ENCODE data around the gene MSS51.

The MSS51 gene

GRCh38 chr10:73448384-73448783, 15.0 kb upstream of the MSS51 start:
- peaks cover 7% of the 10 kb centered on the region for H3K36me3 ChIP-seq (replicated peaks)
- no peak for DNase-seq
- no peaks in the 10 kb centered on the region for H3K27me3 ChIP-seq (replicated peaks)
- H3K27ac ChIP-seq = no peak overlapping the region
- no peak overlapping the region for H3K4me3 ChIP-seq (ENCODE audit: low read depth, low read length)
- no peak for TF ChIP-seq CTCF (IDR thresholded peaks at IDR 0.05; ENCODE audit: low read depth, low read length, missing control alignments)
- in situ Hi-C loops (cut with HindIII; ENCODE audit: low pct_ligation_motif_present, low sequenced_read_pairs) = no loop called here

DNA sequence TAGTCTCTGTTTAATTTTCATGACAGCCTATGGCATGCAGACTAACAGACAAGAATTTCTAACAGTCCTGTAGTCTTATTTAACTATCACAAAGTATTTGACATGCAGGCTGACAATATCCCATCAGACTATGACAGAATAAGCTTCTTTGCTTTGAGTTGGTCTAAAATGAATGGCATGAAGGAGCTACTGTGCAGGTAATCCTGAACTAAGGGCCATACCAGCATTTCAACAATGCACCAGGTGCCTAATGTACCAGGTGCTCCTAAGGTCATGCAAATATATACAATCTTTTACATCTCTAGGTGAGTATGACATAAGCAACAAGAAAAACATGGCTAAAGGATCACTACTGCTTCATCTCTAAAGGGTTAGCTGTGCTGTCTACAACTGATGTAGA, 13.6 kb upstream of the MSS51 start:
- DNase-seq = no peak
- Histone ChIP-seq H3K36me3 (replicated peaks) (peaks cover 2% of the 10 kb centered on the region), H3K4me3 (ENCODE audit: low read depth, low read length) (no peak overlapping the region), H3K27me3 (replicated peaks) (no peaks in the 10 kb centered on the region), H3K27ac (no peak overlapping the region)
- TF ChIP-seq CTCF (IDR thresholded peaks at IDR 0.05; ENCODE audit: low read depth, low read length, missing control alignments) = no peak
- in situ Hi-C loops (cut with HindIII; ENCODE audit: low pct_ligation_motif_present, low sequenced_read_pairs) = no loop called here

GRCh38 chr10:73444457-73444856, 11.1 kb upstream of the MSS51 start:
- Histone ChIP-seq H3K4me3 (ENCODE audit: low read depth, low read length) (no peak overlapping the region), H3K27me3 (replicated peaks) (no peaks in the 10 kb centered on the region), H3K27ac (no peak overlapping the region), H3K36me3 (replicated peaks) (peaks cover 2% of the 10 kb centered on the region)
- in situ Hi-C loops (cut with HindIII; ENCODE audit: low pct_ligation_motif_present, low sequenced_read_pairs) = no loop called here
- no peak for DNase-seq
- TF ChIP-seq CTCF (IDR thresholded peaks at IDR 0.05; ENCODE audit: low read depth, low read length, missing control alignments) = no peak

DNA sequence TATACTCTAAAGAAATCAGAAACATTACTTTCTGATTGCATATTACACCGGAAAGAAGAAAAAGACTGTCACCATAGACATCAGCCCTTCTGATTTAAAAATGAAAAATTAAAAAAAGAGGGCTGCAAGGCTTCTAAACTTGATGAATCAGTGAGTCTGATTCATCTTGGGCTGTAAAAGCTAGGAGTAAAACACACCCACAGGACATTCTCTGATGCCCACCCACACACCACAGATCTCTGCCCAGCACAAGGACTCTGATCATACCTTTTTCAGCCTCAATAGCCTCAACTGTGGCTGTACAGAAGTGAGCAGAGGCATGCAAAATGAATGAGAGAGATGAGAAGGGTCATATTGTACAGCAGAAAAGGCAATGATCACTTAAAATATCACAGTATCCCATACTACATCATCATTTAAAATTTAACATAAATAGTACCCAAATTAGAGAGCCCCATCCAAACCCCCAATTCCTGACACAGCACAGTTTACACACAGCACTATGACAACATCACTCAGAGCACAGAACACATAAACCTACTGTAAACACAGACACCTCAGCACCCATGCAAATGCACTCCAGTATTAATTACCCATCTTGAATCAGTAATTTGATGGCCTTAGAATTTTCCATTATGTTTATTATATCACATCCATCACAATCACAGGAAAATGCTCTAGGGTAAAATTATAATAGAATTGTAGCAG, 6.4 kb upstream of the MSS51 start:
- peaks cover 13% of the 10 kb centered on the region for H3K36me3 ChIP-seq (replicated peaks)
- TF ChIP-seq CTCF (IDR thresholded peaks at IDR 0.05; ENCODE audit: low read depth, low read length, missing control alignments) = no peak
- peak; percentile 67 for DNase-seq
- in situ Hi-C loops (cut with HindIII; ENCODE audit: low pct_ligation_motif_present, low sequenced_read_pairs) = no loop called here
- no peak overlapping the region for H3K4me3 ChIP-seq (ENCODE audit: low read depth, low read length)
- peak overlapping the region; percentile 42 for H3K27ac ChIP-seq
- no peaks in the 10 kb centered on the region for H3K27me3 ChIP-seq (replicated peaks)

GRCh38 chr10:73439055-73439454, 5.7 kb upstream of the MSS51 start:
- no peak for DNase-seq
- H3K27ac ChIP-seq = peak overlapping the region; percentile 42
- in situ Hi-C loops (cut with HindIII; ENCODE audit: low pct_ligation_motif_present, low sequenced_read_pairs) = no loop called here
- H3K36me3 ChIP-seq (replicated peaks) = peaks cover 13% of the 10 kb centered on the region
- H3K4me3 ChIP-seq (ENCODE audit: low read depth, low read length) = no peak overlapping the region
- no peaks in the 10 kb centered on the region for H3K27me3 ChIP-seq (replicated peaks)
- no peak for TF ChIP-seq CTCF (IDR thresholded peaks at IDR 0.05; ENCODE audit: low read depth, low read length, missing control alignments)

All from brain microvascular endothelial cell (primary cell).